ENCODE results near the gene KRT3. TPM values are rescaled to one million over a fixed set of nuclear protein-coding genes. Genes with fewer than 3 reads are reported as not detected.

The KRT3 gene
- total RNA-seq, 2 donors from 2014 or later, result not detected

DNA sequence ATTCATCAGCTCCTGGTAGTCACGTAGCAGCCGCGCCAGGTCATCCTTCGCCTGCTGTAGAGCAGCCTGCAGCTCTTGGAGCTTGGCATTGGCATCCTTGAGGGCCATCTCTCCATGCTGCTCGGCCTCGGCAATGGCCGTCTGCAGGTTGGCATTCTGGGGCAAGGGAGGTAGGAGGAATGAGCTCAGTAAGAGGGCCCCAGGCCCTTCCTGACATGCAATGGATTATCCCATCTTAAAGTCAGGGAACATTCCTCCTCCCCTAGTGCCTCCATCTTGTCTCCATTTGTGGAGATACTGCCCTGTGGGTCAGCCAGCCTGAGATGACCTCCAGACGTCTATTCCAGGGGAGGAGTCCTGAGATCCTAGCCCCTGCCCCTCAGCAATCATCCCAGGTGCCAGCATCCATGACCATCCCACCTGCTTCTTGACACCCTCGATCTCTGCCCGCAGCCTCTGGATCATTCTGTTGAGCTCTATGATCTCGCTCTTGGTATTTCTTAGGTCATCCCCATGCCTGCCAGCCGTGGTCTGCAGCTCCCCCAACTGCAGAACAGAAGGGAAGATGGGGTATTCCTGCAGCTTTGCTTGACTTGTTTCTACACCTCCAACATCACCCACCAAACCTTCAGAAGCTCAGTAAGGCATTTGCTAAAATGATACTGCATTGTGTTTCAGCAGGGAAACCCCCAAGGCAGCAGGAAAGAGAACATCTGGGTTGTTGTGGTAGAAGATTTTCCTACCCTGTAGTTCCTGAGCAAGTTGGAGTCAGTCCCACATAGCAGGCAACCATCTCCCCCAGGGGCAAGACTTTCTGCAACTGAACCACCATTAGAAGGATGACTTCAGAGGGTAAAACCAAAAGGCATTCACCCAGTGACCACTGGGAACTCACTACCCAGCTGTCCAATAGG, 4.4 kb downstream of the KRT3 start:
- Histone ChIP-seq H3K27me3 (replicated peaks; ENCODE audit: insufficient read depth) (peaks cover 9% of the 10 kb centered on the region), H3K4me1 (replicated peaks) (no peaks in the 10 kb centered on the region), H3K27ac (no peak overlapping the region), H3K36me3 (no peaks in the 10 kb centered on the region), H3K9me3 (no peaks in the 10 kb centered on the region), H3K4me3 (no peak overlapping the region)
- DNase-seq (ENCODE audit: low spot score), result no peak
- TF ChIP-seq, protein P1, sequence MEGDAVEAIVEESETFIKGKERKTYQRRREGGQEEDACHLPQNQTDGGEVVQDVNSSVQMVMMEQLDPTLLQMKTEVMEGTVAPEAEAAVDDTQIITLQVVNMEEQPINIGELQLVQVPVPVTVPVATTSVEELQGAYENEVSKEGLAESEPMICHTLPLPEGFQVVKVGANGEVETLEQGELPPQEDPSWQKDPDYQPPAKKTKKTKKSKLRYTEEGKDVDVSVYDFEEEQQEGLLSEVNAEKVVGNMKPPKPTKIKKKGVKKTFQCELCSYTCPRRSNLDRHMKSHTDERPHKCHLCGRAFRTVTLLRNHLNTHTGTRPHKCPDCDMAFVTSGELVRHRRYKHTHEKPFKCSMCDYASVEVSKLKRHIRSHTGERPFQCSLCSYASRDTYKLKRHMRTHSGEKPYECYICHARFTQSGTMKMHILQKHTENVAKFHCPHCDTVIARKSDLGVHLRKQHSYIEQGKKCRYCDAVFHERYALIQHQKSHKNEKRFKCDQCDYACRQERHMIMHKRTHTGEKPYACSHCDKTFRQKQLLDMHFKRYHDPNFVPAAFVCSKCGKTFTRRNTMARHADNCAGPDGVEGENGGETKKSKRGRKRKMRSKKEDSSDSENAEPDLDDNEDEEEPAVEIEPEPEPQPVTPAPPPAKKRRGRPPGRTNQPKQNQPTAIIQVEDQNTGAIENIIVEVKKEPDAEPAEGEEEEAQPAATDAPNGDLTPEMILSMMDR (IDR thresholded peaks at IDR 0.05), result no peak
- TF ChIP-seq POLR2AphosphoS5 (IDR thresholded peaks at IDR 0.05) (no peak), POLR2A (IDR thresholded peaks at IDR 0.05) (no peak)
- 92% methylated on average over 11 of the region's 12 CpGs for WGBS
- intact Hi-C loops (cut with DNase I), result no loop called here

DNA sequence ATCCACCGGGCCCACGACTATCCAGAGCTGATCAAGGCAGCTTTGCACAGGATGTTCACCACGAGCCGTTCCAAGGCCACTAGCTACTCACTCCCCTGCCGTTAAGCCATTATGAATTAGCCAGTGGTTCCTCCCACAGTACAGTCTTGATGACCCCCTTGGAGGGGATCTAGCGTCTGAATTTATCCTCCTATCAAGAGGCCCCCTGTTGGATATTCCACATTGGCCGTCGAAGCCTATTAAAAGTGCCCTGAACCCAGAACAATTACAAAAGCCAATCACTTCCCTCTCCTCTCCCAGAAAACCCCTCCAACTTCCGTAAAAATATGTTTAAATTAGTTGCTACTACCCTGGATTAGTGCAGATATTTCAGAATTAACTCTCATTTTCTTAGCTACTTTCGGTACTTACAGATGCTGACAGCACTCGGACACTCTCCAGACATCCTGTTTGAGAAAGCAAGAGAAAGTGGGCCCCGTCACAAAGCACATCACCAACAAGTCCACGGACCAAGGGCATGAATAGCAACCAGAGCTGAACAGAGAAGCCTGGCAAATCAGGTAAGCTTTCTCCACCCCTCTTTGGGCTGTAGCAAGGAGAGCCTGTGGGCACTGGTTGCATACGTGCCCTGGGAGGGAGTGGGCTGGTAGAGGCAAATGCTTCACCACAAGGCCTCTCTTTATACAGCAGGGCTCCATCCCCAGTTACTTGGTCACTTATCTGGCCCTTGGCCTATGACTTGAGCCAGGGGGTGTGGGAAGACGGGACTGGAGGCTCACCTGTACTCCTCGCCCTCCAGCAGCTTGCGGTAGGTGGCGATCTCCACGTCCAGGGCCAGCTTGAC, 5.3 kb downstream of the KRT3 start:
- intact Hi-C loops (cut with DNase I), result no loop called here
- no peaks in the 10 kb centered on the region for H3K9me3 ChIP-seq
- H3K36me3 ChIP-seq, result no peaks in the 10 kb centered on the region
- H3K4me1 ChIP-seq (replicated peaks), result no peaks in the 10 kb centered on the region
- H3K27ac ChIP-seq, result no peak overlapping the region
- WGBS, result 65% methylated on average over 19 of the region's 19 CpGs
- no peak overlapping the region for H3K4me3 ChIP-seq
- TF ChIP-seq POLR2A (IDR thresholded peaks at IDR 0.05), result no peak
- no peak for TF ChIP-seq POLR2AphosphoS5 (IDR thresholded peaks at IDR 0.05)
- TF ChIP-seq, protein P1 (IDR thresholded peaks at IDR 0.05), result no peak
- DNase-seq (ENCODE audit: low spot score), result no peak
- H3K27me3 ChIP-seq (replicated peaks; ENCODE audit: insufficient read depth), result peaks cover 9% of the 10 kb centered on the region

DNA sequence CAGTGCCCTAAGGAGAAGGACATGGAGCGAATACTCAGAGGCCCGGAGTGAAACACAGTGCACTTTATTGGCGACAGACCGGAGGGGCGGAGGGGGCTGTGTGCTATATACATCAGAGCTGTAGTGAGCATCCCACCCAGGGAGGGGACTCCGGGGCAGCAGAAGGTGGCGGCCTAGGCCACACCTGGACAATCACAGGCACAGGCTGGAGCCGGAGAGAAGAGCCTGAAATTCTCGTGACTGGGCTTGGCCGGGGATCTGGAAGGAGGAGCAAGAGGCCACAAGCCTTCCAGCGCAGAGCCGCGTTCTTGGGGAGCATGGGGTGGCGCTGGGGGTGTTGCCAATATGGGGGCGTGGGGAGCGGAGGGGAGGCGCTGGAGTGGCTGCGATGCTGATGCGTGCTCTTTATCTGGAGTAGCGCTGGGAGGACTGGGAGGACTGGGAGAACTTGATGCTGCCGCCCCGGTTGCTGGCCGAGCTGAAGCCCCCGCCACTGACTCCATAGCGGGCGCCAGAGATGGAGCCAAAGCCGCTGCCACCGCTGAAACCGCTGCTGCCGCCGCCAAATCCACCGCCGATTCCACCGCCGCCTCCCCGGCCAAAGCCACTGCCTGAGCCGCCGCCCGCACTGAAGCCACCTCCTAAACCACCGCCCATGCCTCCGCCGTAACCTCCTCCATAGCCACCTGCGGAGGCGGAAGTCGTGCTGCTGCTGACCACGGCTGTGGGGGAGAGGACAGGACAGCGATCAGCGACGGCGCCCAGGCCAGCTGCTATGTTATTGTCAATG, 6.1 kb downstream of the KRT3 start:
- no peaks in the 10 kb centered on the region for H3K4me1 ChIP-seq (replicated peaks)
- no peaks in the 10 kb centered on the region for H3K9me3 ChIP-seq
- no peak for DNase-seq (ENCODE audit: low spot score)
- H3K27me3 ChIP-seq (replicated peaks; ENCODE audit: insufficient read depth), result peaks cover 11% of the 10 kb centered on the region
- intact Hi-C loops (cut with DNase I), result no loop called here
- no peak overlapping the region for H3K27ac ChIP-seq
- H3K36me3 ChIP-seq, result no peaks in the 10 kb centered on the region
- TF ChIP-seq POLR2AphosphoS5 (IDR thresholded peaks at IDR 0.05), result no peak
- TF ChIP-seq, protein P1 (IDR thresholded peaks at IDR 0.05), result no peak
- TF ChIP-seq POLR2A (IDR thresholded peaks at IDR 0.05), result no peak
- H3K4me3 ChIP-seq, result no peak overlapping the region
- WGBS, result 29% methylated on average over 48 of the region's 50 CpGs

- no peaks in the 10 kb centered on the region for H3K36me3 ChIP-seq
- 96% methylated on average over 11 of the region's 11 CpGs for WGBS
- intact Hi-C loops (cut with DNase I), result no loop called here
- H3K4me1 ChIP-seq (replicated peaks), result no peaks in the 10 kb centered on the region
- DNase-seq (ENCODE audit: low spot score), result no peak
- H3K27me3 ChIP-seq (replicated peaks; ENCODE audit: insufficient read depth), result peaks cover 11% of the 10 kb centered on the region
- H3K27ac ChIP-seq, result no peak overlapping the region
- H3K9me3 ChIP-seq, result no peaks in the 10 kb centered on the region
- TF ChIP-seq POLR2AphosphoS5 (IDR thresholded peaks at IDR 0.05), result no peak
- TF ChIP-seq, protein P1 (IDR thresholded peaks at IDR 0.05), result no peak
- TF ChIP-seq POLR2A (IDR thresholded peaks at IDR 0.05), result no peak
- H3K4me3 ChIP-seq, result no peak overlapping the region
Measured at GRCh38 chr12:52788876-52789636, 6.9 kb downstream of the KRT3 start.
